Measurements from ENCODE around the gene ACP2.
"Not testable (repeated sequence)": the region's sequence is repeated elsewhere in the genome, so short reads cannot be mapped to it uniquely, and the experiment has no call there.

The ACP2 gene

GRCh38 chr11:47242596-47243192 is 5.9 kb downstream of the ACP2 start:
- DNase-seq: no peak

GRCh38 chr11:47241841-47242301 is 6.7 kb downstream of the ACP2 start:
- peak; percentile 86 to 97 (median 91) for DNase-seq

- DNase-seq: no peak
Measured at GRCh38 chr11:47239852-47240251, 8.8 kb downstream of the ACP2 start.

- DNase-seq: no peak
Measured at GRCh38 chr11:47236482-47236881, 12.1 kb downstream of the ACP2 start.

- DNase-seq: no peak
Measured at GRCh38 chr11:47235163-47235562, 13.5 kb downstream of the ACP2 start.

GRCh38 chr11:47234669-47235100 is 13.9 kb downstream of the ACP2 start:
- DNase-seq: no peak

- DNase-seq: peak; percentile 63 to 79 (median 76)
Measured at GRCh38 chr11:47233989-47234668, 14.5 kb downstream of the ACP2 start.

- DNase-seq: no peak
Measured at GRCh38 chr11:47233051-47233450, 15.6 kb downstream of the ACP2 start.

- DNase-seq: no peak
Measured at GRCh38 chr11:47229161-47229560, 19.5 kb downstream of the ACP2 start.

- DNase-seq: peak in 2 of 4 experiments; percentile 52 to 53
Measured at GRCh38 chr11:47225552-47226400, 22.8 kb downstream of the ACP2 start.

GRCh38 chr11:47222696-47223095 is 25.9 kb downstream of the ACP2 start:
- no peak for DNase-seq

- peak in 1 of 4 experiments; percentile 38 for DNase-seq
Measured at GRCh38 chr11:47220401-47220821, 28.2 kb downstream of the ACP2 start.

- peak; percentile 27 to 66 (median 54) for DNase-seq
Measured at GRCh38 chr11:47216121-47216798, 32.4 kb downstream of the ACP2 start.

- no peak for DNase-seq
Measured at GRCh38 chr11:47215366-47215910, 33.2 kb downstream of the ACP2 start.

- peak; percentile 93 to 96 (median 96) for DNase-seq
Measured at GRCh38 chr11:47213950-47214565, 34.6 kb downstream of the ACP2 start.

- DNase-seq: no peak
Measured at GRCh38 chr11:47212938-47213337, 35.7 kb downstream of the ACP2 start.

- no peak for DNase-seq
Measured at GRCh38 chr11:47208628-47209027, 40.0 kb downstream of the ACP2 start.

GRCh38 chr11:47208008-47208552 is 40.5 kb downstream of the ACP2 start:
- not testable (repeated sequence) for DNase-seq

- no peak for DNase-seq
Measured at GRCh38 chr11:47207459-47207858, 41.2 kb downstream of the ACP2 start.

- DNase-seq: not testable (repeated sequence)
Measured at GRCh38 chr11:47206577-47206976, 42.0 kb downstream of the ACP2 start.

- DNase-seq: peak in 3 of 4 experiments; percentile 39 to 47 (median 46)
Measured at GRCh38 chr11:47204637-47204989, 44.0 kb downstream of the ACP2 start.

GRCh38 chr11:47202576-47202975 is 46.0 kb downstream of the ACP2 start:
- DNase-seq: no peak

Data from suppressor macrophage (primary cell).